GM19397 (cell line): ENCODE data around the gene C1orf87.

Experiments
- ATAC-seq: cut with Tn5 transposase; IDR thresholded peaks from one replicate; pipeline ENCODE4 v1.9.1; 2021; ENCODE audit warnings: mild to moderate bottlenecking, moderate library complexity; ENCODE audit not compliant: unreplicated experiment

The C1orf87 gene

GRCh38 chr1:60073605-60074278 lies at the start of gene C1orf87:
Gene C1orf87, minus strand, starts transcription at chr1:60073770. Its CDS starts 1,127 bp downstream, at chr1:60072643.
- ATAC-seq, result no peak

GRCh38 chr1:60118085-60118484 lies 44.5 kb upstream of the C1orf87 start:
- no peak for ATAC-seq

- ATAC-seq, result no peak
These were observed 41.3 kb upstream of the C1orf87 start for GRCh38 chr1:60114745-60115318.

- ATAC-seq, result no peak
These were observed 40.0 kb upstream of the C1orf87 start for GRCh38 chr1:60113596-60113995.

DNA sequence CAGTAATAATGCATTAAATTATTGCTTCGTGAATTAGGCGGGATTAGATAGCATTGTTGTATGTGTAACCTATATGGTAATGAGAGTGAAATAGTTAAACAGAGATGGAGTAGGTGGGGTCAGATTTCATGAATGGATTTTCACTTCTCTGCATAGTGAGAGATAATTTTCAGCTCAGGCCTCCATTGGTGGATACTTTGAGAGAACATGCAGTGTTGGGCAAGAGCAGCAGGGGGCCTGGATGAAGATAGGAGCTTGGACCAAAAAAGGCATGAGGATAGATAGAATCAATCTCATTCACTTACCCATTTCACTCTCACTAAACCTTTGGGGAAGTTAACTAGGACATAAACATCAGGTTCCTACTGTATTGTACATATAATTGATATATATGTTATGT lies 39.5 kb upstream of the C1orf87 start:
- ATAC-seq, result no peak

DNA sequence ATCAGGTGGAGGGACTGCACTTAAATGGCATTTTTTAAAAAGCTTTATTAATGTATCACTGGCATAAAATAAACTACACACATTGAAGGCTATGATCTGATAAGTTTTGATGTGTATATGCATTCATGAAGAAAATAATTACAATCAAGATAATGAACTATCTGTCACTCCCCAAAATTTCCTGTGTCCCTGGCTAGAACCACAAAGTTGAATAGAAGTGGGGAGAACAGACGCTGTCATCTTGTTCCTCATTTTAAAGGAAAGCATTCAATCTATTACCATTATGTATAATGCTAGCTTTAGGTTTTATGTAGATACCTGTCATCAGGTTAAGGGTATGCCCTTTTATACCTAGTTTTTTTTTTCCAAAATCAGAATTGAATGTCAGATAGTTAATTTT lies 38.1 kb upstream of the C1orf87 start:
- no peak for ATAC-seq

DNA sequence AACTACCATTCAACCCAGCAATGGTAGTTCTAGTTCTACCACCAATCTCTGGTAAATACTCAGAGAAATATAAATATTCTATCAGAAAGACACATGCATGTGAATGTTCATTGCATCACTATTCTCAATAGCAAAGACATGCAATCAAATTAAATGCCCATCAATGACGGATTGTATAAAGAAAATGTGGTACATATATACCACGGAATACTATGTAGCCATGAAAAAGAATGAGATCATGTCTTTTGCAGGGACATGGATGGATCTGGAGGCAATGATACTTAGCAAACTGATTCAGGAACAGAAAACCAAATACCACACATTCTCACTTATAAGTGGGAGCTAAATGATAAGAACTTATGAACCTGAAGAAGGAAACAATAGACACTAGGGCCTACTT lies 37.5 kb upstream of the C1orf87 start:
- ATAC-seq, result no peak

DNA sequence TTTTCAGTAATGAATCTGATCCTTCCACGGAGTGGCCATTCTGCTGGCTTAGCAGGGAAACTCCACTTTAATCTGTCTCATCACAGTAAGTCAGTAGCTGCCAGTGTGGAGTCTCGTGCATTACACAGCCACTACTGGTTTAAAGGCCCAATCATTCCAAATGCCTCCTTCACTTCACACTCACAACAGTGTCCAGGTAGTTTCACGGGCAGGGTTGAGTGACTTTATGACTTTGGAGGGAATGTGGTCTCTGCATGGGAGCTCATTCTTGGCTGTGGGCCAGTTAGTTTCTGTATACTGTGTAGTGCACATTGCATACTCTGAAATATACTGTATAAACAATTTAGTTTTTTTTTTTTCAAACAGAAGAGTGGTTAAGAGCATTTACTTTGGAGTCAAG lies 34.6 kb upstream of the C1orf87 start:
- ATAC-seq, result no peak

GRCh38 chr1:60103186-60103585 lies 29.6 kb upstream of the C1orf87 start:
- no peak for ATAC-seq

- no peak for ATAC-seq
These were observed 28.9 kb upstream of the C1orf87 start for GRCh38 chr1:60102267-60103061.

- no peak for ATAC-seq
These were observed 27.9 kb upstream of the C1orf87 start for GRCh38 chr1:60101516-60101915.

- ATAC-seq, result no peak
These were observed 17.7 kb upstream of the C1orf87 start for GRCh38 chr1:60091195-60091715.

- ATAC-seq, result no peak
These were observed 17.1 kb upstream of the C1orf87 start for GRCh38 chr1:60090655-60091054.

- no peak for ATAC-seq
These were observed 15.1 kb upstream of the C1orf87 start for GRCh38 chr1:60088620-60089155.

- ATAC-seq, result no peak
These were observed 14.1 kb upstream of the C1orf87 start for GRCh38 chr1:60087681-60088080.

GRCh38 chr1:60078182-60078581 lies 4.6 kb upstream of the C1orf87 start:
- no peak for ATAC-seq

DNA sequence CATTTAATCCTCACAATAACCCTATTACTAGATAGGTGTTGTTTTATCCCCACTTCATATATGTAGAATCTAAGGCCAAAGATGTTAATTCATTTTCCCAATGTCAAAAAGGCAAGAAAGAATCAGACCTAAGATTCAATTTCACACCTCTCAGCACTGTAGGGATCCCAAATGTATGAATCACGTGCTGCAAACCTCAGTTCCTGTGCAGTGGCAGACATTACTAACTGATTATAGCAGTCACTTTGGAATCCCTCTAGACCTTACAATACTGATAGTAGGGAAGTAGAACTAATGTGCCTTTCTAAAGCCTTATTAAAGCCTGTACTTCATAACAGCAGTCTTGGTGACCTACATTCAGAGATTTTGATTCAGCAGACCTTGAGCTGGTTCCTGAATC lies 2.3 kb downstream of the C1orf87 start:
- no peak for ATAC-seq

- ATAC-seq, result no peak
These were observed 3.9 kb downstream of the C1orf87 start for GRCh38 chr1:60069691-60070090.

DNA sequence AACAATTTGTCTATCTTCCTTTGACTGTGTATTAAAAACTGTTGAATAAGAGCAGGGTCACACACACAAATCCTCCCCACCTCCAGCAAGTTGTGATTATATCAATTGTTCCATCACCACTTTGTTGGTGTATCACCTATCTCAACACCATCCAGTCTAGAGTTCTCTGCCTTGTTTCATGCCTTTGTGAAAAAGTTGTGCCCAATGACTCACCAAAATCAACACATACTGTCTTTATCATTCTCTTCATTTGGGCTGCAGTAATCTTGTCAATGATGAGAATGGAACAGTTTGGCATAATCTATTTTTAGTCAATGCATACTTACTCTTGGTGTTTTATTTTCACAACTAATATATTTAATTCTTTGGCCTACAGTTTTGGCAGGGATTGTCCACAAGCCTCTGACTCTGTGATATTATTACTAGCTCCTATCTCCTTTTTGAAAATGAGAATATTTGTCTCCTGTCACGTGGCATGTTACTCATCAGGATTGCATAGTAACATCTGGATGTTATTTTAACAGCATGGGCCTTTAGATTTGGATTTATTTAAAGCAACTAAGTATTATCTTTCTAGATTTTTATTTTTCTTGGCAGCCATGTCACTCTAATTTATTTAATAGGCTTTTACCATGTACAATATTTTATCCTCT lies 5.1 kb downstream of the C1orf87 start:
- no peak for ATAC-seq

GRCh38 chr1:60066001-60066400 lies 7.6 kb downstream of the C1orf87 start:
- no peak for ATAC-seq

- ATAC-seq, result no peak
These were observed 8.4 kb downstream of the C1orf87 start for GRCh38 chr1:60065199-60065598.
